ENCODE data around the gene PCK1.

Gene PCK1

DNA sequence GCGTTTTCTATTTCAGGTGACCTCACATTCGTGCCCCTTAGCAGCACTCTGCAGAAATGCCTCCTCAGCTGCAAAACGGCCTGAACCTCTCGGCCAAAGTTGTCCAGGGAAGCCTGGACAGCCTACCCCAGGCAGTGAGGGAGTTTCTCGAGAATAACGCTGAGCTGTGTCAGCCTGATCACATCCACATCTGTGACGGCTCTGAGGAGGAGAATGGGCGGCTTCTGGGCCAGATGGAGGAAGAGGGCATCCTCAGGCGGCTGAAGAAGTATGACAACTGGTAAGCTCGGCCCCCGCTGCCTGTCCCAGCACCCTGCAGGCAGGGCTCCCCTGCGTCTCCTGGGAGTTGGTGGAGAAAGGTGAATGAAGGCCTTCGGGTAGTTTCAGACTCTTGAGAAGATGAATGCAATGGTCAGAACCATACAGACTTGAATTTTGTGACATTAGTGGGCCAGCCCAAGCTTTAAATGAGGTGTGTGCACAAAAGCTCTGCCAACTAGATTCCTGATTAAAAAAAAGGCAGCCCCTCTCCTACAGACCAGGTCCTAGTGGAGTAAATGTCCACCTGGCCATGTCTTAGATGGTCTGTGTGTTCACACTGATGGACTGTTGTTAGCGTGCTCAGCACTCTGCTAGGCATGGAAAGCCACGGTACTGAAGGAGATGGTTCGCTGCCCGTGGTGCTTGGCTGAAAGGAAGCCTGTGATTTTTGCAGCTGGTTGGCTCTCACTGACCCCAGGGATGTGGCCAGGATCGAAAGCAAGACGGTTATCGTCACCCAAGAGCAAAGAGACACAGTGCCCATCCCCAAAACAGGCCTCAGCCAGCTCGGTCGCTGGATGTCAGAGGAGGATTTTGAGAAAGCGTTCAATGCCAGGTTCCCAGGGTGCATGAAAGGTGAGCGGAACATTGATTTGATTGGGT, 708 bp downstream of the PCK1 start:
- no peak for DNase-seq

DNA sequence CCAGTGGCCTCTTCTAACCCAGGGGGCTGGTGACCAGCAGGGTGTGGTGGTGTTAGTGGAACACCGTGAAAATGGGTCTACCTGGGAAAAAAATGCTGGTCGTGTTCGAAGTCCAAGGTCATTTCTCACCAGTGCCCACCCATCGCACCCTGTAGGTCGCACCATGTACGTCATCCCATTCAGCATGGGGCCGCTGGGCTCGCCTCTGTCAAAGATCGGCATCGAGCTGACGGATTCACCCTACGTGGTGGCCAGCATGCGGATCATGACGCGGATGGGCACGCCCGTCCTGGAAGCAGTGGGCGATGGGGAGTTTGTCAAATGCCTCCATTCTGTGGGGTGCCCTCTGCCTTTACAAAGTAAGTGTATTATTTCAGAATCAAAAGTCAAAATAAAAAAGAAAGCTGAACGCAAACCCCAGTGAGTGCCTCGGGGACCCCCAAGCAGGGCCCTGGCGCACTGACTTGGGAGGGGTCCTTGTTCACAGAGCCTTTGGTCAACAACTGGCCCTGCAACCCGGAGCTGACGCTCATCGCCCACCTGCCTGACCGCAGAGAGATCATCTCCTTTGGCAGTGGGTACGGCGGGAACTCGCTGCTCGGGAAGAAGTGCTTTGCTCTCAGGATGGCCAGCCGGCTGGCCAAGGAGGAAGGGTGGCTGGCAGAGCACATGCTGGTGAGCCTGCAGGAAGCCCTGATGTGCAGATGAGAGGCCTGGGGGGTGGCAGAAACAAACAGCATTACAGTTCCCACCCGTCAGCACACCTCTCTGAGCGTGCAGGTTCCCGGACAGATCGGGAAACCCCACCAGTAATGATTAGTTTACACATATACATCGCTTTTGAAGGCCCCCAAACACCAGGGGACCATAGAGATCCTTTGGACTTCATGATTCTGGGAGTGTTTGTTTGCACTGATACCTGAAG, 1.9 kb downstream of the PCK1 start:
- DNase-seq, result no peak

DNA sequence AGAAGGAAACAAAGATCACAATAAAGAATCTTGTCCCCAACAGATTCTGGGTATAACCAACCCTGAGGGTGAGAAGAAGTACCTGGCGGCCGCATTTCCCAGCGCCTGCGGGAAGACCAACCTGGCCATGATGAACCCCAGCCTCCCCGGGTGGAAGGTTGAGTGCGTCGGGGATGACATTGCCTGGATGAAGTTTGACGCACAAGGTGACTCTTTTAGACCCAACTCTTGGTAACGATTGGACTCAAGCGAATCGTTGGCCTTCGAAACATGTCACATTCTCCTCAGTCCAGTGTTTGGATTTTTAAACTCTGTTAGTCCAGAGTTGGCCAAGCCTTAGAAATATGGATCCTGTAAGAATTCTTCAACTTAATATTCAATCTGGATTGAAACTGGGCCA, 2.6 kb downstream of the PCK1 start:
- no peak for DNase-seq

- no peak for DNase-seq
These were observed 3.4 kb downstream of the PCK1 start for GRCh38 chr20:57564180-57564802.

GRCh38 chr20:57564951-57565642, 4.2 kb downstream of the PCK1 start:
- no peak for DNase-seq

GRCh38 chr20:57566399-57566798, 5.5 kb downstream of the PCK1 start:
- no peak for DNase-seq

DNA sequence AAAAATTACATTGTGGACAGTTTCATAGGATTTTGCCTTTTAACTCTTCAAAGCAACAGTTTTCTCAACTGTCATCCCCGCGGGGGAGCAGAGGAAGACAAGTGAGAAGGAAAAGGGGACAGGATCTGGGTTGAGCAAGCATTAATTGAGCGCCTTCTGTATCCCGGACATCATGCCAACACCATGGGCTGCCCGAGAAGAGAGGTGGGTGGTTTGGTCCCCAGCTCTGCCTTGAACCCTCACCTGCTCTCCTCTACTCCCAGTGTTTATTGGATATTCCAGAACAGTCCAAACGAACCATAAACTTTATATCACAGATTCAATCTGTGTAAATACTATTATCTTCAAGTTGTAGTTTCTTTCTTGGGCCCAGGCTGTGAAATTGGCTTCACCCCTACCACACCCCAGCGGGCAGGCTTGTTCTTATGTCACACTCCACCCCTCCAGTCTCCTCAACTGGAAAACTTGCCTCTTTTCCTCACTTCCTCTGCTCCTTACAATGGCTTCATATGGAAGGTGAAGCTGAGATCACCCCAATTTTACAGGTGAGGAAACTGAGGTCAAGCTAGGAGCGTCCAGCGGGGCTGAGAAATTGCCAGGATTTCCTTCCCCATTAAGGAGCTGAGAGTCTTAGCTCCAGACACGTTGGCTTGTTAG, 6.0 kb downstream of the PCK1 start:
- DNase-seq, result no peak

DNA sequence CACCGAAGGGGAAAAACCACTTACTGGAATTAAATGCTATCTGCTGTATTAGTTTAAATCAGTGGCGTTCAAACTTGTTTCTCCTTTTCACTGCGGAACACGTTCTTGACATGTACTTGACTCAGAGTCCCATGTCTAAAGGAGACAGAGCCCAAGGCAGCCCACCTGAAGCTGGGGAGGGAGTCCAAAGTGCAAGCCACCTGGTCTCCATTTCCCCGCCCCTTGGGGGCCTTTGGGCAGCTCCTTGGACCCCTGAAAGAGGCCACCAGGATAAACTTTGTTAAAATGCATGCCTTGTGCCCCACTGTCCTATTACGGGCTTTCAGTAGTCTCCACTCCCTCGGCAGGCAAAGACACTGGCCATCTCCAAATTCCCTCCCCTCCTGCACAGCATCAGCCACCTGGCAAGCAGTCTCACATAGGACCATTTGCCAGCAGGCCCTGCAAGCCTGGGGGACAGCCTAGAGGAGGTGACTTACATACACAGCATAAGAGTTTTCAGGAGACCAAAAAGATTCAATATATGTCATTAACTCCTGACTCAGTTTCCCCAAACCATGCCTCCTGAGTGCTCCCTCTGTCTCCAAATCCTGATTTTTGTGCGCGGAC, 6.7 kb downstream of the PCK1 start:
- no peak for DNase-seq

GRCh38 chr20:57568088-57568896, 7.4 kb downstream of the PCK1 start:
- no peak for DNase-seq

DNA sequence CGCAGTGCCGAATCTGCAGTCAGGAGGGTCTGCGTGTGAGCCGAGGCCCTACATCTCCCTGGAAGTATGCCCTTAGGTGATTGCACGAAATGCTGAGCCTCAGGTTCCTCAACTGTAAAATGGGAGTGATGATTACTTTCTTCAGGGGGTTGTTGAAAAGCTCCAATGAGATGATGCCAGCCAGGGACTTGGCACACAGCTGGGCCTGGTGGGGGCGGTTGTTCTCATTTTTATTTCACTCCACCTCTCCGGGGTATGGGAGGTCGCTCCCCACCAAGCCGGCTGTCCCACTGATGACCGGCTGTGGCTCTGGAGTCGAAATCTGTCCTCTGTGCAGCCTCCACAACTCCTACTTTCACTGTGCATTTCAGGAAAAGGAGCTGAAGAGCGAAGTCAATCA, 8.1 kb downstream of the PCK1 start:
- DNase-seq, result no peak

DNA sequence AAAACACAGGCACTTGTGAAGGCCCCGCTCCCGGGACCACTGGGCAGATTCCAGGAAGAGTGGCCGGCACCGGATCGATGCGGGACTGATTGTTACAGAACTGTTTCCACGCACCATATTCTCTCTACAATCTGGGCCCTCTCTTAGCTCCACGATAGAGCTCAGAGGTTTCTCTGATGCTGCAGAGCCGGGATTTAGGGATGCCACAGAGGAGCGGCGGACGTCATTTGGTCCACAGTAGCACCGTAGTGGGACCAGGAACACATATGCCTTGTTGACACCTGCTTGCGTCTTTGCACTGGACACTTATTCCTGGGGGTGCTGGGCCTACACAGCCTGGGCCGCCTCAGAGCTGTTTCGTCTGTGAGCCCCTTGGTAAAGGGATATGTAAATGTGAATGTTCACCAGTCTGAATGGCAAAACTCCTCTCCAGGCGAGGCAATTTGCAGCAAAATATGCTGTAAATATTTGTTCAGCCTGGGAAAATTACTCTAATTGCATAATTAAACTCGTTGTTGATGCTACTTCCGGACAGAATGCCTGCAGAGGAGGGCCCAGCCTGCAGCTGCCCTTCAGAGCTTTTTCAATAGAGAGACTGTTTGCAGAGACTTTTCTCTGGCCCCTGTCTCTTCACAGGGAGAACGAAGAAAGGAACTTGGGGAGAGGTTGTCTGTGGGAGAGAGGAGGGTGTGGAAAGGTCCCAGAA, 9.4 kb downstream of the PCK1 start:
- no peak for DNase-seq

GRCh38 chr20:57570920-57571319, 10.0 kb downstream of the PCK1 start:
- no peak for DNase-seq

DNA sequence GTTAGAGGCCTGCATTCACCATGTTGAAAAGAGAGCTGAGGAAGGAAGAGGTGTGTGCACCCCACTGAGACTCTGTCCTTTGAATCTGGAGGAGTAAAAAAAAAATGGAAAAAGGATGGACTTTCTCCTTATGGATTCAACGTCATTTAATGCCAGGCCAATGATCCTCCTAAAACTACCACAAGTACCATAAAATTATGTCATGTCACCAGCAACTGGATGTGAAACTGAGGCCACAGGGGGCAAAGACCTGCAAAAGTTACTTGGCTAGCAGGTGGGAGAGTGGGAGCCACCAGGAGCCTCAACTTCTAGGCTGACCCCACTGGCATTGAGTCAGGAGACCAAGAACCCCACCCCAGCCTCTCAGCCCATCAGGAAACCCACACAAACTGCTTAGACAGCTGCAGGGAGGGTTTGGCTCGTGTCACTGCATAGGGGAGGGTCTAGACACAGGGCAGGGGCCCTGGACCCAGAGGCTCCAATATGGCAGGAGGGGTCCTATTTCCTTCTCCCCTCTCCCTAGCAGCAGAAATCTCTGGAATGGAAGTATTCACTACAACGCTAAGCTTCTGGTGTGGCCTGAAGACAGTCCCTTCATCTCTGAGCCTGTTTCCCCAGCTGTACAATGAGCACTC, 11.0 kb downstream of the PCK1 start:
- no peak for DNase-seq

DNA sequence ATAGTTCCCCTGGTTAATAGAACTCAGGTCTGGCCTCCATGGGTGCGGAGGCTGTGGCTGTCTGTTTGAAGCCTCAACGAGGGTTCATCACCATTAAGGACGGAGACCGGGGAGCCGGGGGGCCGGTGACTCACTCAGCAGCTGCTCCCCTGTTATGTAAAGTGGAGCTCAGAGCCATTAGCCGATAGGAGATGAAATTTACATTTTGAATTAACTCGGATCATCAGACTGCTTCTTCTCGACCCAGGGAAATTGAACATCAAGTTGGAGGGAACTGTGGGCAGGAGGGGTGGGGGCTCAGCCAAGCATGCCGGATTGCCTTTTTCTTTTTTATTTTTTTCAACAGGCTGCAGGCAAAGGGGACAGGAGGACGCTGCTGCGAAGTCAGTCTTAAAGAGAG, 12.3 kb downstream of the PCK1 start:
- DNase-seq, result no peak

DNA sequence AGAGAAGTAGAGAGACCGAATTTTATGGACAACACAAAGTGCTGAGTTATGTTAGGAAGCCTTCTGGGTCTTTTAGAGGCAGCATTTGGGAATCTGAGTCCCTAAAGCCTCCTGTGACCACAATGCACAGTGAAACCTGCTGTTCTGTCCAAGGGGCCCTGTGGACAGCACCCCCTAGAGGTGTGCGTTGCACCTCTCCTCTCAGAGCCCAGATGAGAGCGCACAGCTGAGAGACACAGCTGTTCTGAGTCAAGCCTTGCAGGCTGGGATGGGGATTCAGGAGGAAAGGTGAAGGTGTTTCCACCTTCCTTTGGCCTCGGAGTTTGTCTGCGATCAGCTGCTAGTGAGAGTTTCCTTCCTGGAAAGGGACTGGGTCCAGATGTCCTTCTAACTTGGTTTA, 13.0 kb downstream of the PCK1 start:
- peak; percentile 19 for DNase-seq

GRCh38 chr20:57574954-57575353, 14.0 kb downstream of the PCK1 start:
- DNase-seq, result no peak

GRCh38 chr20:57576002-57576401, 15.1 kb downstream of the PCK1 start:
- no peak for DNase-seq

DNA sequence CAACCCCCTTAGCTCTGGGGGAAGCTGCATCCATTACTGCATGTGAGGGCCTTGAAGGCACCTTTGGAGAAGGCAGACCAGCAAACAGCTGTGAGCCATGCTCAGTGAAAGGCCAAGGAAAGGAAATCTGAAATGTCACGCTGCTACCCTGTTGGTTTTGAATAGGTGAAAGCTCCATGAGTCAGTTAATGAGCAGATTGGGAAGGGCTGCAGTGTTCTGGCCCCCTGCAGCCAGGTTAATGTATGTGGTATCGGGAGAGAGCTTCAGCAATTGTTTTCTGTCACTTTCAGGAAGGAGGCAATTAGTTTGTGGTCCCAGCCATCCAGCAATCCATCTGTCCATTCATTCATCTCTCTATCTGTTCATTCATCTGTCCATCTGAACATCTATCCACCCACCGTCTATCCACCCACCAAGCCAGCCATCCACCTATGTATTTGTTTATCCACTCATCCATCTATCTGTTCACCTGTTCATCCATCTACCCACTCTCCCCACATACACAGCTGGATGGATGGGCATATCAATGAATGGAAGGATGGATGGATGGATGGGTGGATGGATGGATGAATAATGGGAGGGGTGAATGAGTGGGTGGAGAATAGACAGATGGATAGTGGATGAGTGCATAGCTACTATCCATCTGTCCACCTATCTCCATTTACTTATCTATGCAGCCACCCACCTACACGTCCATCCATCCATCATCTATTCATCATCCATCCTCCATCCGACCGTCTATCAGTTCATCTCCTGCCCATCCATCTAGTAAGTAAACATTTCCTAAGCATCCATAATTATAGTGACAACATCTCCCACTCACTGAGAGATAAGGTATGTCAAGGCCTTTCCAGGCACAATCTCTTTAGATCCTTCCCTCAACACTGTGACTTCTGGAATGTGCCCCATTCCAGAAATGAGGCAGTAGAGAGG, 16.0 kb downstream of the PCK1 start:
- DNase-seq, result no peak
